HG03095 (cell line): ENCODE measurements around the gene FRMPD4.
A peak's percentile ranks its signal among the peaks of the same experiment; 100 is the strongest.

Source experiments
- ATAC-seq: cut with Tn5 transposase; IDR thresholded peaks from one replicate; pipeline ENCODE4 v1.9.1; 2021; ENCODE audit warnings: moderate library complexity; ENCODE audit not compliant: unreplicated experiment

Gene FRMPD4

DNA sequence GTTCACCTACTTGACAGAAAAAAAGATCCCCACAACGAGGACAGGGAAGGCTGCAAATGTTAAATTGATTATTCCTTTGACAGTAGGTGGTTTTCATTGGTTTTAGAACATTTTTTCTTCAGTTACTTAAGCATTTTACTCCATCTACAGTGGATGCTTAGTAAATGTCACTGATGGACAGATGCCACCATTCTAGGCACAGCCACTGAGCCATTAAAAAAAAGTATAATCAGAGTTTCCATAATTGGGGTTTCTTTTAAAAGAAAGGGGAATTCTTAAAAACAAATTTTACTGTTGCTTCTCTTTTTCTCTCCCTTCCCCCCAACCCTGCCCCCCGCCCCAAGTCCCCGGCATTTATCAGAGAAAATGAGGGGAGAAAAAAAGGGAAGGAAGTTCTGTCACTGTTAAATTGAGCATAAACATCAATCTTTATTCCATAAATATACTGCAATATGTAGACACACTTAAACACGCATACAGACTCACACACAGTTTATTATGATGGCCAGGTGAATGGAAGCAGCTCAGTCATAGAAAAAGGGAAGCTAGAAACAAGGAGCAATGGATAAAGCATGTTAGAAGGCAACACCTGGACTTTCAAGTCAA, 573.3 kb downstream of the FRMPD4 start:
- ATAC-seq: no peak

DNA sequence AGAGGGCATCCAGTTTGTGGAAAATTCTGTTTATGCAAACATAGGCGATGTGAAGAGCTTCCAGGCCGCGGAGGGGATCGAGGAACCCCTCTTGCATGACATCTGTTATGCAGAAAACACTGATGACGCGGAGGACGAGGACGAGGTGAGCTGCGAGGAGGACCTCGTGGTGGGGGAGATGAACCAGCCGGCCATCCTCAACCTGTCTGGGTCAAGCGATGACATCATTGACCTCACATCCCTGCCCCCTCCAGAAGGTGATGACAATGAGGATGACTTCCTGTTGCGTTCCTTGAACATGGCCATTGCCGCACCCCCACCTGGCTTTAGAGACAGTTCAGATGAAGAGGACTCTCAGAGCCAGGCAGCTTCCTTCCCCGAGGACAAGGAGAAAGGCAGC, 578.3 kb downstream of the FRMPD4 start:
- ATAC-seq: no peak

DNA sequence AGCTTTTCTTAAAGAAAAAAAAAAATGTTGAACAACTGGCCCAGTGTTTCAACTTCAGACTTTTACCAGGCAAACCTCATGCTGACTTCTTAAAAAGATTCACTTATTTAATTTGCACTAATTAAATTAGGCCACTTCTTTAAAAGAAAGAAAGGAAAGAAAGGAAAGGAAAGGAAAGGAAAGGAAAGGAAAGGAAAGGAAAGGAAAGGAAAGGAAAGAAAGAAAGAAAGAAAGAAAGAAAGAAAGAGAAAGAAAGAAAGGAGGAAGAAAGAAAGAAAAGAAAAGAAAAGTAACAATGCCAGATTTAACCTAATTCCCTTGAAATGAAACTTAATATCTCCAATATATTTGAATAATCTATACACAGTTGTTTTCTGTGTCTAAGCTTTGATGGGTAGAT, 581.6 kb downstream of the FRMPD4 start:
- no peak for ATAC-seq

DNA sequence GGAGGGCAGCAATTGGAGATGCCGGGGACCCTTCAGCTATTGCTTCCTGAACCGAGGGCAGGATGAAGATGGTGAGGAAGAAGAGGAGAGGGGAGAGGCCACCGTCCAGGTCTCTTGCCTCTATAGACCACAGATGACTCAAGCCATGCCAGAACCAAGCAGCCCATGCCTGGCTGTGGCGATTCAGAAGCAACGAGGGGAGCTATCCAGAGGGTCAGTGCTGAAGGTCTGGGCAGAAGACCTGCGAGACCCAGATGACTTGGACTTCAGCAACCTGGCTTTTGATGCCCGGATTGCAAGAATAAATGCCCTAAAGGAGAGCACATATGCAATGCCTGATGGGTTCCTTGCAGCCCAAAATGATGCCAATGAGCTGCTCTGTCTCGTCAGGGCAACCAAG, 582.8 kb downstream of the FRMPD4 start:
- ATAC-seq: no peak

DNA sequence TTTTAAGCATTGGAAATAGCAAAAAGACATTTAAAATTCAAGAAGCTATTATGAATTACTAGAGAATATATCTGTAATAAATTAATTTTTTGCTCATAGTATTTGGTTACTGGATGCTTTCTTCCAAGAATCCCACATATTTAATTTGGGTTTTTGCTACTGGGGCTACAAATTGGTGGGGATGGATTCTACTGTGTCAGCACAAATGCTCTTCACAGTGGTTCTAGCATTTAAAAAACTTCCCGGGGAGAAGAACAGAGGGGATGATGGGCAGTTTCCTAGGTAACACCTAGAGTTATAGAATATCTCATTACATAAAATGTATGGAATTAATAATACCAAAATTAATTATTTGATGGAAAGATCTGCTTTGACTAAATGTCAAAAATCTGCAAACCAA, 584.0 kb downstream of the FRMPD4 start:
- no peak for ATAC-seq

DNA sequence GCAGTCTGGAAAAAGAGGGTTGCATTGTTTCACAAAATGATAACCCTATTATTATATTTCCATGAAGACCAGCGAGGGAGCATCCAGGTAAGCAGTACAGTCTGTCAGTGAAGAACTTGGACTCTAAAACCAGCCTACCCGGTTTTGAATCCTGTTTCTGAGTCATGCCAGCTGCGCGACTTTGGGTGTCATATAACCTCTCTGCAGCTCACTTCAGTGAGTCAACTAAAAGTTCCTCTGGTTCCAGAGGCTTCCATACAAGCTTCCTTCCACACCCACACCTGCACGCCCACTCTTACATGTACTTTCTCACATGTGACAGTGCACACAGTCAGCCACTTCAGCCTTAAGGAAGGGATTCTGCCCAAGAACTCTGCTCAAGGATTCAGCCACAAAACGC, 603.1 kb downstream of the FRMPD4 start:
- ATAC-seq: no peak

DNA sequence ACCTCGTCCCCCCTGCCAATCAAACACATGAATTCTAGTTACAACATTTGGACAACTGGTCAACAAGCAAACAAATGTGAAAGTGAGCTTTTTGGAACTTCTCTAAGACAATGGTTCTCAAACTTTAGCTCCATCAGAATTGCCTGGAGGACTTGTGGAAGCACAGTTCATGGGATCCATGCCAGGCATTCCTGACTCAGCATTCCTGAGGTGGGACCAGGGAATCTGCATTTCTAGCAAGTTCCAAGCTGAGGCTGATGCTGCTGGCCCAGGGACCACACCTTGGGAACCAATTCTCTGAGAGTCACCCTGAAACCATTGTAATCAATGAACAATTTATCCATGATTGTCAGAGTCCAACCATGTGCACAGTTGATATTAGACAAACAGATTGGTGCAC, 609.2 kb downstream of the FRMPD4 start:
- no peak for ATAC-seq

DNA sequence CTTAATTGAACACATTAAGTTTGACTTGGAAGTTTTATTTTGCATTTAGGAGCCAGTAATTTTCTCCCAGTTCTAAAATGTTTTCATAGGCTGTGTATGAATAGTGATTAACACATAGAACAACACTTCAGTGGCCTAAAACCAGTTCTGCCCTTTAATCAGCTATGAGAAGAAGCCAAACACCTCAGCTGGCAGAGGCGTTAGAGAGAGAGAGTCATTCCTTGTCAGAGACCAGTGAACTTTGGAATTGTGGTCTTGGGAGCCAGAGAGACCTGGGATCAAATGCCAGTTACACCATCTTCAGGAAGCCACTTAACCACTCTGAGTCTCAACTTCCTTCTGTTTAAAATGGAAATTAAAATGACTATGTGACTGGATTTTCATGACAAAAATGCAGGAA, 613.6 kb downstream of the FRMPD4 start:
- no peak for ATAC-seq

DNA sequence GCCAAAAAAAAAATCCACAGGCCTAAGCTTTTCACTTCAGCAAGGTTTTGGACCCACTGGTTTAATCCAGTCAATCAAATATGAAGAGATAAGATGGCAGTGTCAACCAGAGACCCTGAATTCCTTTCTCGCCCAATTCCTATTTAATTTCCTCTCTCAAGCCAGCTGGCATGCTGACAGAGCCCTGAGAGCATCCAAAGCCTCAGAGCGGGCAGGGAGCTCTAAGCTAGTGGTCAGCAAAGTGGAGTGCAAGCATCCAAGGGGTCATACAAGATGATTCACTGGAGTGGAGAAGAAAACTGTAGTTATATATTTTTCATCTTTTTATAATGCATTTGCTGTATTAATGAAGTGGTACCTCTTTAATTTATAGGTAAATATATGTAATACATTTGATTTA, 615.1 kb downstream of the FRMPD4 start:
- no peak for ATAC-seq

DNA sequence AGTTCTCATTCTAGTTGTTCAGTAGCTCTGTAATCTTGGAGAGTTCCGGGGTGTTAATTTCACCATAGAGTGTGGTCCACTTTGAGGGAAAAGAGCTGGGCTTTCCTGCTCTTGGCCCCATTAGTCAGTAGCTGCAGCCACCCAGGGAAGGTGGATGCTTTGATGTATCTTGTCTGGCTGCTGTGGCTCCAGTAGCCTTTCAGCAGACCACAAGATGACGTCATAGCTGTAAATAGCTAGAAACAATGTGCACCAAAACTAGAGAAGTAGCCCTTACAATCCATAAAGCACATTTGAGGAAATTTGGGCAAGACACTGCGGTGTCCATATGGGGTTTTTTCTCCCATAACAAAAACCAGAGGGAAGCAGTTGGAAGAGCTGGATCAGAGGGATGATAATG, 620.0 kb downstream of the FRMPD4 start:
- no peak for ATAC-seq

DNA sequence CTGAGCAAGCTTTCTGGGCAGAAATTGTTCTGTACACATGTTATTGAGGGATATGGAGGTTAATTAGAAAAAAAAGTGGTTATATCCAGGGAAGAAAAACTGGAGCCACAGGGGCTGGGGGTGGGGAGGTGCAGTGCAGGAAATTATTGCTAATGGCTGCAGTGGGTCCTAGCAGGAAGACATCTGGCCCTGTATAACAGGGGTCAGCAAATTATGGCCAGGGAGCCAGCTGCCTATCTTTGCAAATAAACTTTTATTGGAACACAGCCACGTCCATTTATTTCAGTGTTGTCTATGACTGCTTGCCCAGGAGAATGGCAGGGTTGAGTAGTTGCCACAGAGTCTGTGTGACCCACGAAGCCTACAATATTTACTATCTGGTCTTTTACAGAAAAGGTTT, 629.6 kb downstream of the FRMPD4 start:
- ATAC-seq: no peak

DNA sequence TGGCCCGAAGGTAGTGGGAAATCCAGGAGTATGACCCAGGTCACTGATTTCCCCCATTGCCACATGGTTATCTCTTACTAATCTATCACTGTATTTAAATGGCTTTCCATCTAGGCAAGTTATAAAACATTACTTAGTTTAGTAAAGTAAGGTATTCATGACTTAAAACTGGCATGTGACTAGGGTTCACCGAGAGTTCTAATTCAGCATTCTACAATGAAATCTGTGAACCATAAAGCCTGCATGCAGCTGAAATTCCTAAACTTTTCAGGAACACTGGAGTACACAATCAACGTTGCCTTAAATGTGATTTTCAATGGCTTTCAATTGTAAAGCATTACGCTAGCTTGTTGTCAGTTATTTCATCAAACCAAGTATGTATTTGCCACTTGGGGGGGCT, 630.2 kb downstream of the FRMPD4 start:
- no peak for ATAC-seq

DNA sequence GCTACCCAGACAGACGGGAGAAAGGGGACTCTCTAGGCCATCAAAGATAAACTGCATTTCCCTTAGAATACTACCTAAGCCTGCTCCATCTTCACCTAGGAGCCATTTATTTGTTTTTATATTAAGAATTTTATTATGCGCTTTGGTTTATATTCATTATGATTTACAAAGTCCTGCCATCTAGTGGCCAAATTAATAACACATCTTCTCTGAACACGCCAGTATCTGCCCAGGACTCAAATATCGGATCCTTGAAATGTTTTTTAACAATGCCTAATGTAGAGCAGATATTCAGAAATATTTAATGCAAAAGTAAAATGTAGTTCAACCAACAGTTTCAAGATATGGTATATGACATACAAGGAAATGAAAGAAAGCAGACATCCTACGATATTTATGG, 632.2 kb downstream of the FRMPD4 start:
- ATAC-seq: no peak

DNA sequence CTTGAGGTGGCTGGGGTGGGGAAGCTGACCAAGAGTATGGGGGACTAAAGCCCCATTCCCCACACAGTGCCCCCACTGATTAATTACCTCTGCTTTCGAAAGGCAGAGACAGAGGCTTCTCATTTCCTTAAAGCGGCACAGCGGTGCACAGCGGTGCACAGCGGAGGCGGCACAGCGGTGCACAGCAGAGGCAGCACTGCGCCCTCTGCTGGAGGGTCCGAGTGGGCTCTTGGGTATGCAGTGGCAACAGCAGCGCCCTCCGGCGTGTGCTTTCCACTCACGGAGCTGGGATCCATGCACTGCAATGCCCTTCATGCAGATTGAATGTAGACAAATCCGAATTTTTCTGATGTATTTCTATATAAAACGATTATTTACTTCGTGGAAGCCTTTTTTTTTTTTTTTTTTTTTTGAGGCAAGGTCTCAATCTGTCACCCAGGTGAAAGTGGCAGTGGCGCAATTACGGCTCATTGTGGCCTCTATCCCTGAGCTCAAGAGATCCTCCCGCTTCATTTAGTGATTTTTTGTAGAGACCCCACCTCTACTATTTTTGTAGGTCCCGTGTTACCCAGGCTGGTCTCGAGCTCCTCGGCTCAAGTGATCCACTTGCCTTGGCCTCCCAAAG, 633.3 kb downstream of the FRMPD4 start:
- peak; percentile 99 for ATAC-seq
